Activated CD4-positive, alpha-beta T cell treated with anti-CD3 and anti-CD28 coated beads, Interleukin-2, amount 50 U/mL, for 16 hours (primary cell): ENCODE data around the gene RAD54L.
"Not testable (repeated sequence)": the region's sequence is repeated elsewhere in the genome, so short reads cannot be mapped to it uniquely, and the experiment has no call there.

Experiments used
- DNase-seq: peaks from one replicate; pipeline ENCODE4 v3.0.0-alpha.2; 2020

Gene RAD54L

GRCh38 chr1:46247436-46248121, at the start of gene RAD54L:
Gene RAD54L, plus strand, starts transcription at chr1:46247763. Its CDS starts 643 bp downstream, at chr1:46248406.
- peak; percentile 99 for DNase-seq

- DNase-seq, result peak; percentile 77
These were observed 49.4 kb upstream of the RAD54L start, which contains the start of gene POMGNT1 for GRCh38 chr1:46197964-46198811. Gene POMGNT1, minus strand, starts transcription at chr1:46198434. Its CDS starts 613 bp downstream, at chr1:46197821.

- DNase-seq, result no peak
These were observed 48.3 kb upstream of the RAD54L start for GRCh38 chr1:46199233-46199749.

GRCh38 chr1:46203738-46204405, 43.7 kb upstream of the RAD54L start:
- no peak for DNase-seq

GRCh38 chr1:46204406-46204742, 43.2 kb upstream of the RAD54L start:
- DNase-seq, result no peak

GRCh38 chr1:46205141-46205540, 42.4 kb upstream of the RAD54L start:
- DNase-seq, result no peak

GRCh38 chr1:46205791-46206190, 41.8 kb upstream of the RAD54L start:
- DNase-seq, result no peak

GRCh38 chr1:46206399-46206798, 41.2 kb upstream of the RAD54L start:
- DNase-seq, result no peak

- no peak for DNase-seq
These were observed 37.0 kb upstream of the RAD54L start for GRCh38 chr1:46210561-46210960.

- no peak for DNase-seq
These were observed 36.5 kb upstream of the RAD54L start for GRCh38 chr1:46211051-46211450.

GRCh38 chr1:46215504-46215903, 32.1 kb upstream of the RAD54L start:
- DNase-seq, result no peak

GRCh38 chr1:46218443-46218842, 29.1 kb upstream of the RAD54L start:
- no peak for DNase-seq

GRCh38 chr1:46219551-46220520, 27.7 kb upstream of the RAD54L start:
- DNase-seq, result no peak

GRCh38 chr1:46220808-46221207, 26.8 kb upstream of the RAD54L start:
- no peak for DNase-seq

- DNase-seq, result no peak
These were observed 25.8 kb upstream of the RAD54L start for GRCh38 chr1:46221749-46222148.

- not testable (repeated sequence) for DNase-seq
These were observed 24.5 kb upstream of the RAD54L start for GRCh38 chr1:46223055-46223454.

GRCh38 chr1:46223472-46223943, 24.1 kb upstream of the RAD54L start:
- peak; percentile 72 for DNase-seq

GRCh38 chr1:46224966-46225365, 22.6 kb upstream of the RAD54L start:
- DNase-seq, result no peak

- not testable (repeated sequence) for DNase-seq
These were observed 16.3 kb upstream of the RAD54L start for GRCh38 chr1:46231231-46231630.

GRCh38 chr1:46236882-46237281, 10.7 kb upstream of the RAD54L start:
- no peak for DNase-seq

- not testable (repeated sequence) for DNase-seq
These were observed 8.7 kb upstream of the RAD54L start for GRCh38 chr1:46238865-46239264.

GRCh38 chr1:46241733-46242132, 5.8 kb upstream of the RAD54L start:
- DNase-seq, result not testable (repeated sequence)
